CD4-positive, alpha-beta T cell (primary cell): ENCODE data around the gene PARD6B. TPM values are rescaled to one million over a fixed set of nuclear protein-coding genes. Genes with fewer than 3 reads are reported as not detected.

ENCODE experiments used
- ATAC-seq: fragments of 200-7000 bp; cut with Tn5 transposase; one replicate; pipeline ENCODE4 v1.10.0; 2022; ENCODE audit warnings: mild to moderate bottlenecking; ENCODE audit not compliant: poor library complexity
- CTCF ChIA-PET: fragments of 350-600 bp; sonication (Branson Sonifier 250); formaldehyde crosslinking; loops from one replicate; lab custom pipeline; 2021; ENCODE audit warnings: antibody characterized with exemption, inconsistent platforms; lab: Charles Lee
- POLR2A ChIA-PET: fragments of 350-600 bp; sonication (Branson Sonifier 250); formaldehyde crosslinking; loops from one replicate; lab custom pipeline; 2021; ENCODE audit warnings: antibody characterized with exemption, inconsistent platforms; lab: Charles Lee
- DNase-seq, 14 experiments: peaks; one replicate each; pipeline ENCODE4 v3.0.0-alpha.2; 2013 to 2020; ENCODE audit warnings: mixed read lengths in 2 of 14
- H3K27ac ChIP-seq, 2 donors: one replicate each; pipeline versions ENCODE4 v1.5.1 to v1.7.0; 2013; ENCODE audit warnings: low read length in 2 of 2, low read depth in 1 of 2, mild to moderate bottlenecking in 1 of 2
- H3K27me3 ChIP-seq, 2 experiments: 1 replicate in 1 of 2; 2 replicates in 1 of 2; pipeline versions ENCODE4 v1.6.1 to v1.7.0; 2013; ENCODE audit warnings: low read length in 2 of 2, control low read depth in 1 of 2, mild to moderate bottlenecking in 1 of 2, moderate library complexity in 1 of 2; ENCODE audit not compliant: insufficient read depth in 2 of 2, control insufficient read depth in 1 of 2
- H3K36me3 ChIP-seq: one replicate; pipeline ENCODE4 v1.6.1; 2013; ENCODE audit warnings: low read length, control low read depth; ENCODE audit not compliant: insufficient read depth
- H3K4me1 ChIP-seq: one replicate; pipeline ENCODE4 v1.6.1; 2013; ENCODE audit warnings: low read length, control low read depth; ENCODE audit not compliant: insufficient read depth
- H3K4me3 ChIP-seq: one replicate; pipeline ENCODE4 v1.5.1; 2013; ENCODE audit warnings: mild to moderate bottlenecking, low read length, moderate library complexity
- H3K9me3 ChIP-seq, 2 experiments: 1 replicate in 1 of 2; 2 replicates in 1 of 2; pipeline versions ENCODE4 v1.6.1 to v1.7.0; 2013; ENCODE audit warnings: low read length in 2 of 2, mild to moderate bottlenecking in 2 of 2, control low read depth in 1 of 2, moderate library complexity in 1 of 2; ENCODE audit not compliant: control insufficient read depth in 1 of 2, insufficient read depth in 1 of 2
- H3K27ac Mint-ChIP-seq: one replicate; pipeline ENCODE4 v1.8.0; 2020; ENCODE audit warnings: mixed read lengths
- H3K27me3 Mint-ChIP-seq: one replicate; pipeline ENCODE4 v1.8.0; 2021; ENCODE audit warnings: mixed read lengths
- H3K36me3 Mint-ChIP-seq: one replicate; pipeline ENCODE4 v1.8.0; 2021; ENCODE audit warnings: low read depth, mixed read lengths
- H3K4me1 Mint-ChIP-seq: one replicate; pipeline ENCODE4 v1.8.0; 2021; ENCODE audit warnings: low read depth, mixed read lengths
- H3K4me3 Mint-ChIP-seq: one replicate; pipeline ENCODE4 v1.8.0; 2020; ENCODE audit warnings: mild to moderate bottlenecking, mixed read lengths
- H3K9me3 Mint-ChIP-seq: one replicate; pipeline ENCODE4 v1.8.0; 2020; ENCODE audit warnings: mixed read lengths
- CTCF ChIP-seq: fragments of 200-600 bp; IDR thresholded peaks from one replicate; pipeline ENCODE4 v1.8.0; 2022; ENCODE audit warnings: antibody characterized with exemption, mild to moderate bottlenecking
- intact Hi-C, 2 experiments: fragments of 100-400 bp; cut with DNase I in 1 of 2; cut with micrococcal nuclease in 1 of 2; formaldehyde crosslinking; loops; one replicate each; pipeline versions ENCODE4 v1.15.1 to v1.9.0; 2023 to 2025; cut with DNase I, micrococcal nuclease
- polyA plus RNA-seq, 2 donors: library from polyadenylated mRNA; unstranded; fragments of 120-200 nt; gene quantifications; one replicate each; pipeline ENCODE4 v1.2.1, GENCODE V29; 2013
- total RNA-seq, 174 experiments: library from RNA in 2 of 174; stranded (reverse) in 2 of 174; gene quantifications; one replicate each; pipeline ENCODE4 v1.2.3 and lab custom pipeline; 2021 to 2026

PARD6B gene
- total RNA-seq (1 to 10 TPM; 5.6 to 8.2 TPM), total RNA-seq (lab: John Stamatoyannopoulos, UW) (5.4 to 27.5 (median 17.8) reads per million in 172 experiments)
- polyA plus RNA-seq (2013, experiment 1 of 2): 0.94 TPM
- 1.5 TPM for polyA plus RNA-seq (2013, experiment 2 of 2)

DNA sequence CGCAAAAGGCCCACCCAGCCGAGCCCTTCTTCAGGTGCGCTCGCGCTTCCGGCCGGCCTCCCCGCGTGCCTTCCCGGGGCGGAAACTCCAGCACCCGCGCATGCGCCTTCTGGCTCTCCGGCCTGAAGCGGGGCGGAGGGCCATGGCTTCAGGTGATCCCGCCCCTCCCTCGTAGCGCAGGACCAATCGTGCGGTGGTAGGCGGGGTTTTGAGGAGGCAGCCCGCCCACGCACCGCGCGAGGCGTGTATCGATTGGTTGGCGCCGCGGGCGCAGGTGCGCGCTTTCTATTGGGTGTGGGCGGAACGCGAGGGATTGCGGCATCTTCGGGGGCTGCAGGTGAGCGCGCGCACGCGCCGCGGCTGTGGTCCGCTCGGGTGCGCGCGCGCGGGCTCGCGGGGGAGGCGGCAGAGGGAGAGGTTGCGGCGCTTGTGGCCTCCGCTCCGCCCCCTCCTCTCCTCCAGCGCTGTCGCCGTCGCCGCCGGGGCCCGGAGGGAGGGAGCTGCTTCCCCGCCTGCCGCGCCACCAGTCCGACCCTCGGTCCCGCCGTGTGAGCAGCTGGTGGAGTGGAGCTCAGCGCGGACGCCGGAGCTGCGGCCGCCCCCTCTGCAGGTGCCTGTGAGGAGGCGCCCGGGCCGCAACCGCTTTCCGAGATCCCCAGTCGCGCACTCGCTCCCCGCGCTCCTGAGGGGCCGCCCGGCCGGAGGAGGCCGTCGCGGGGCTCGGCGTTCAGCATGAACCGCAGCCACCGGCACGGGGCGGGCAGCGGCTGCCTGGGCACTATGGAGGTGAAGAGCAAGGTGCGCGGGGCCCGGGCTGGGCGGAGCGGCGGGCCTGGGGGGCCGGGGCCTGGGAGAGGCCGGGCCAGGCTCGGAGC lies at the start of gene PARD6B:
TSS of gene PARD6B (plus strand) at position 526 of the 875 bp plus-strand sequence. CDS start at position 733, 207 bp downstream.
- ATAC-seq: peak; percentile 94
- Histone ChIP-seq H3K9me3 (no peaks in the 10 kb centered on the region), H3K27me3 (no peaks in the 10 kb centered on the region), H3K27ac (peak within 1 kb of the TSS; percentile 44 to 52), H3K4me3 (peak within 1 kb of the TSS; percentile 68), H3K4me1 (peaks cover 16% of the 10 kb centered on the region), H3K36me3 (no peaks in the 10 kb centered on the region)
- no peaks in the 10 kb centered on the region for H3K9me3 Mint-ChIP-seq
- CTCF ChIA-PET: interaction anchor here (1.3 to 4.7 kb wide), 2 partner anchors 19 to 610 kb away, joined by 3 to 22 read pairs; no protein-coding TSS in a partner anchor
- no peaks in the 10 kb centered on the region for H3K27me3 Mint-ChIP-seq
- POLR2A ChIA-PET: interaction anchor here (0.6 to 2.2 kb wide), 6 partner anchors 18 to 227 kb away, joined by 3 to 9 read pairs (median 4); partner anchors contain the start of genes ADNP, BCAS4 and MOCS3
- peak within 1 kb of the TSS; percentile 88 for H3K27ac Mint-ChIP-seq
- intact Hi-C loops: loop anchor here (2.0 to 10.0 kb wide), 9 partner anchors 61 to 1514 kb away; partner anchors contain the start of genes B4GALT5 (in 1 of the 2), DDX27 (in 1 of the 2), DPM1 (in 1 of the 2) and MOCS3 (in 1 of the 2)
- H3K36me3 Mint-ChIP-seq: peaks cover 25% of the 10 kb centered on the region
- TF ChIP-seq CTCF: no peak
- peaks cover 41% of the 10 kb centered on the region for H3K4me1 Mint-ChIP-seq
- H3K4me3 Mint-ChIP-seq: peak within 1 kb of the TSS; percentile 93
- peak; percentile 98 to 100 (median 99) for DNase-seq

DNA sequence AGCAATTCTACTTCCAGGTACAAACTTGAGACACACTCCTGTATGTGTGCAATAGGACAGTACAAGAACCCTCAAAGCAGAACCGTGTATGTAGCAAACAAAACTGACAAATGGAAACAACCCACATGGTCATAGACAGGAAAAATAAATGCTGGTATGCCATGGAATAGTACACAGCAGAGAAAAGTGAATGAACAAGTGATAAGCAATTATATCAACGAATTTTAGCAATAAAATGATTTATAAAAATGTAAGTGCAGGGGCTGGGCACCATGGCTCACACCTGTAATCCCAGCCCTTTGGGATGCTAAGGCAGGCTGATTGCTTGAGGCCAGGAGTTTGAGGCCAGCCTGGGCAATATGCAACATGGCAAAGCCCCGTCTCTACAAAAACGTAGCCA lies 49.3 kb upstream of the PARD6B start:
- CTCF ChIA-PET: no interaction called here
- intact Hi-C loops: no loop called here

More for the DNA sequence above, 49.3 kb upstream of the PARD6B start:
- no peak for TF ChIP-seq CTCF
- POLR2A ChIA-PET: no interaction called here
- Histone ChIP-seq H3K36me3 (no peaks in the 10 kb centered on the region), H3K4me3 (no peak overlapping the region), H3K27me3 (no peaks in the 10 kb centered on the region), H3K4me1 (no peaks in the 10 kb centered on the region), H3K9me3 (no peaks in the 10 kb centered on the region), H3K27ac (no peak overlapping the region)
- Mint-ChIP-seq H3K27me3 (peaks cover 9% of the 10 kb centered on the region), H3K36me3 (no peaks in the 10 kb centered on the region), H3K4me1 (no peaks in the 10 kb centered on the region), H3K27ac (no peak overlapping the region), H3K4me3 (no peak overlapping the region), H3K9me3 (no peaks in the 10 kb centered on the region)
- ATAC-seq (no peak), DNase-seq (no peak)
